Nephron progenitor cell (in vitro differentiated cells): Measurements from ENCODE around the gene SLC25A38.
"Not testable (repeated sequence)": the region's sequence is repeated elsewhere in the genome, so short reads cannot be mapped to it uniquely, and the experiment has no call there.

Experiments used
- DNase-seq: peaks from one replicate; pipeline ENCODE4 v3.0.0; 2021
- H3K27ac Mint-ChIP-seq: 2 replicates; pipeline ENCODE4 v1.8.0; 2021; ENCODE audit warnings: mild to moderate bottlenecking, moderate library complexity, mixed read lengths
- H3K27me3 Mint-ChIP-seq: 2 replicates; pipeline ENCODE4 v1.8.0; 2021; ENCODE audit warnings: mild to moderate bottlenecking, low read depth, mixed read lengths; ENCODE audit not compliant: poor library complexity
- H3K36me3 Mint-ChIP-seq: 2 replicates; pipeline ENCODE4 v1.8.0; 2021; ENCODE audit warnings: low read depth, mixed read lengths
- H3K4me1 Mint-ChIP-seq: 2 replicates; pipeline ENCODE4 v1.8.0; 2021; ENCODE audit warnings: mixed read lengths
- H3K4me3 Mint-ChIP-seq: 2 replicates; pipeline ENCODE4 v1.8.0; 2021; ENCODE audit warnings: mild to moderate bottlenecking, moderate library complexity, mixed read lengths
- H3K9me3 Mint-ChIP-seq: 2 replicates; pipeline ENCODE4 v1.8.0; 2021; ENCODE audit warnings: mild to moderate bottlenecking, moderate library complexity, mixed read lengths
- TF ChIP-seq, protein P1 (sequence below): fragments of 200-600 bp; sonication (generic); IDR thresholded peaks from 2 replicates; pipeline ENCODE4 v1.5.0; 2021; ENCODE audit warnings: antibody characterized with exemption

SLC25A38 gene

DNA sequence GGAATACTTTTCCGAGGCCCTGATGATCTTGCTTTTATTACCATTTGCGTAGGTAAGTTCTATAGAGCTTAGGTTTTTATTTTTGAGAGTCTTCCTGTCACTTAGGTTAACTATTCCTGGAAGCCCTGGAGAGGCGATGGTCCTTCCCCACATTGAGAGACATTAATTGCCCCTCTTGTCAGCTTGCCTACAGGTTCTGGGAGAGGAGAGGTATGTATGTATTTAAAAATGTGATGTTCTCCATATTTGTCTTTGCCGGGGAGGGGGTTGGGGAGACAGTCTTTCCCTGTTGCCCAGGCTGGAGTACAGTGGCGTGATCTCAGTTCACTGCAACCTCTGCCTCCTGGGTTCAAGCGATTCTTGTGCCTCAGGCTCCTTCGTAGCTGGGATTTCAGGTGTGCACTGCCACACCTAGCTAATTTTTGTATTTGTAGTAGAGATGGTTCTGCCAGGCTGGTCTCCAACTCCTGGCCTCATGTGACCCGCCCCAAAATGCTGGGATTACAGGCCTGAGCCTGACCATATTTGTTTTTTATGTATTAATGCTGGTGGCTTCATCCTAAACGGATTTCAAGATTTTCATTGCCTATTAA, 29.6 kb downstream of the SLC25A38 start:
- no peak for DNase-seq
- Mint-ChIP-seq H3K27me3 (no peaks in the 10 kb centered on the region), H3K27ac (peak overlapping the region; percentile 76), H3K4me1 (peaks cover 27% of the 10 kb centered on the region), H3K4me3 (no peak overlapping the region), H3K36me3 (peaks cover 58% of the 10 kb centered on the region), H3K9me3 (no peaks in the 10 kb centered on the region)
- TF ChIP-seq, protein P1, sequence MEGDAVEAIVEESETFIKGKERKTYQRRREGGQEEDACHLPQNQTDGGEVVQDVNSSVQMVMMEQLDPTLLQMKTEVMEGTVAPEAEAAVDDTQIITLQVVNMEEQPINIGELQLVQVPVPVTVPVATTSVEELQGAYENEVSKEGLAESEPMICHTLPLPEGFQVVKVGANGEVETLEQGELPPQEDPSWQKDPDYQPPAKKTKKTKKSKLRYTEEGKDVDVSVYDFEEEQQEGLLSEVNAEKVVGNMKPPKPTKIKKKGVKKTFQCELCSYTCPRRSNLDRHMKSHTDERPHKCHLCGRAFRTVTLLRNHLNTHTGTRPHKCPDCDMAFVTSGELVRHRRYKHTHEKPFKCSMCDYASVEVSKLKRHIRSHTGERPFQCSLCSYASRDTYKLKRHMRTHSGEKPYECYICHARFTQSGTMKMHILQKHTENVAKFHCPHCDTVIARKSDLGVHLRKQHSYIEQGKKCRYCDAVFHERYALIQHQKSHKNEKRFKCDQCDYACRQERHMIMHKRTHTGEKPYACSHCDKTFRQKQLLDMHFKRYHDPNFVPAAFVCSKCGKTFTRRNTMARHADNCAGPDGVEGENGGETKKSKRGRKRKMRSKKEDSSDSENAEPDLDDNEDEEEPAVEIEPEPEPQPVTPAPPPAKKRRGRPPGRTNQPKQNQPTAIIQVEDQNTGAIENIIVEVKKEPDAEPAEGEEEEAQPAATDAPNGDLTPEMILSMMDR: no peak

DNA sequence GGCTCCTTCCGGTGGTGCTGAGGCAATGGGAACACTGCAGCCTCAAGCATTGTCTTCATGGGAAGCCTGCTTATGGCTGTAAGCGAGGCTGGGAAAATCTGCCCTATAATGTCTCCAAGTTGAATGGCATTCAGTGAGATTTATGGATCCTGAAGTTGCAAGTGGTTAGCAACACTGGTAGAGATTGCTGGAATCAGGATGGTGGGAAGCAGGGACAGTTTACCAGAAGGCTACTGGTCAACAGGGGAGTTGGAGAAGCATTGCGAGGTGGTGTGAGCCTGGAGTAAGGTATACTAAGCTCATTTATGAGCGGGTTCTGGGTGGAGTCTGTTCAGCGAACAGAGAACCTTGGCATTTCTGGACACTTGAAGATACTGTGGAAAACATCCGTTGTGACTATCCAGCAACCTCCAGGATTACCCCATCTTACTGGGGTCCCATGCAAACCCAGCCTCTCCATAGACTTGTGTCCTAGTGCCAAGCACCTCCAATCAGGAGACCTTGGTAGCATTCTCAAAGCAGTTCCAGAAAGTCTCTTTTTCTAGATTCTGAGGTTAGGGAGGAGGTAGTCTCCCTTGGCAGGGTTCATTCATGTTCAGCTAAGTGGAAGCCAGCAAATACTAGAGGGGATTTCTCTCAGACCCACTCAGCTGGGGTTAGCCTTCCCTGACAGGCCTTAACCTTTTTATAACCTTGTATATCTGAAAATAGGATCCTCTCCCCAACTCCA, 30.7 kb downstream of the SLC25A38 start:
- Mint-ChIP-seq H3K27ac (peak overlapping the region; percentile 76), H3K27me3 (no peaks in the 10 kb centered on the region), H3K4me1 (peaks cover 29% of the 10 kb centered on the region), H3K9me3 (no peaks in the 10 kb centered on the region), H3K36me3 (peaks cover 47% of the 10 kb centered on the region), H3K4me3 (no peak overlapping the region)
- TF ChIP-seq, protein P1: no peak
- no peak for DNase-seq

DNA sequence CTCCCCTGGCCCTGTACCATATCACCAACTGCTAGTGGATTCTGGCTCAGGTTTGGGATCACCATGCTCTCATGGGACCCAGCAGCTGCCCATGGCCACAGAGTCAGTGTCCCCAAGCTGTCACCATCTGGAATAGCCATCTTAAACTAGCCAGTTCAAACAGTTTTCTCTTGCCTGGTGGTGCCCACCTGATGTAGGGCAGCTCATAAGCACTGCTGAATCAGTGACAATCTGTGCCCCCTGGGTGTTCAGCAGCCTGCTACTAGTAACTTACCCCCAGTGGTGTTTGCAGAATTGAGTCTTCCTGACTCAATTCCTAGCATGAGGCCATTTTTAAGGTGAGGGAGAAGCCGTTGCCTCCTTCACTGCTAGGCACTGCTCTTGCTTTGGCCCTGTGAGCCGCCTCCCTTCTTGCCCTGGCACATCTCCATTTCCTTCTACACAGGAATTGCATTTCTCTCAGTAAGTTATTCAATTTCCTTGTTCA, 31.3 kb downstream of the SLC25A38 start:
- peak overlapping the region; percentile 76 for H3K27ac Mint-ChIP-seq
- no peaks in the 10 kb centered on the region for H3K9me3 Mint-ChIP-seq
- TF ChIP-seq, protein P1: no peak
- no peak overlapping the region for H3K4me3 Mint-ChIP-seq
- peaks cover 41% of the 10 kb centered on the region for H3K36me3 Mint-ChIP-seq
- H3K27me3 Mint-ChIP-seq: no peaks in the 10 kb centered on the region
- peaks cover 29% of the 10 kb centered on the region for H3K4me1 Mint-ChIP-seq
- DNase-seq: no peak

DNA sequence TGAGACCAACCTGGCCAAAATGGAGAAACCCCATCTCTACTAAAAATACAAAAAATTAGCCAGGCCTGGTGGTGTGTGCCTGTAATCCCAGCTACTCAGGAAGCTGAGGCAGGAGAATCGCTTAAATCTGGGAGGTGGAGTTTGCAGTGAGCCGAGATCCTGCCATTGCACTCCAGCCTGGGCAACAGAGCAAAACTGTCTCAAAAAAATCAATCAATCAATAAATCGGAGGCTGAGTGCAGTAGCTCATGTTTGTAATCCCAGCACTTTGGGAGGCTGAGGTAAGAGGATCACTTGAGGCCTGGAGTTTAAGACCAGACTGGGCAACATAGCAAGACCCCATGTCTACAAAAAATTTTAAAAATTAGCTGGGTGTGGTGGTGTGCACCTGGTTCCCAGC, 32.1 kb downstream of the SLC25A38 start:
- H3K27me3 Mint-ChIP-seq, H3K4me3 Mint-ChIP-seq, DNase-seq, H3K27ac Mint-ChIP-seq, H3K9me3 Mint-ChIP-seq: not testable (repeated sequence)
- peaks cover 32% of the 10 kb centered on the region for H3K36me3 Mint-ChIP-seq
- H3K4me1 Mint-ChIP-seq: peaks cover 21% of the 10 kb centered on the region

DNA sequence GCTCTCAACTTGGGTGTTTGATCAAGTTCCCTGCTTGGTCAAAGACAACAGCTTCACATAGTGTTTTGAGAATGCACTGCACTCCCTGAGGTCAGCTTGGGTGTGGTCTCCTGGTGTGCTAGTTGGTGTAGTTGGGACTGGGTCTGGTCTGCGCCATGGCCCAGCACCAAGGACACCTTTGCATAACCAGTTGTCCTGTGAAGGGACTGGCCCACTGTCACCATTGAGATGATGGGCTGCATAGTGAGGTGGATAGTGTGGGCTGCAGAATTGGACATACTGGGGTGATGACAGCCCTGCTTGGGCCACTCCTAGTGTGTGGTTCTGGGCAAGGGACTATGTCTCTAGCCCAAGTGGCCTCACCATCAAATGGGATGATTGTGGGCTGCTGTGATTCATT, 32.8 kb downstream of the SLC25A38 start:
- peaks cover 27% of the 10 kb centered on the region for H3K36me3 Mint-ChIP-seq

DNA sequence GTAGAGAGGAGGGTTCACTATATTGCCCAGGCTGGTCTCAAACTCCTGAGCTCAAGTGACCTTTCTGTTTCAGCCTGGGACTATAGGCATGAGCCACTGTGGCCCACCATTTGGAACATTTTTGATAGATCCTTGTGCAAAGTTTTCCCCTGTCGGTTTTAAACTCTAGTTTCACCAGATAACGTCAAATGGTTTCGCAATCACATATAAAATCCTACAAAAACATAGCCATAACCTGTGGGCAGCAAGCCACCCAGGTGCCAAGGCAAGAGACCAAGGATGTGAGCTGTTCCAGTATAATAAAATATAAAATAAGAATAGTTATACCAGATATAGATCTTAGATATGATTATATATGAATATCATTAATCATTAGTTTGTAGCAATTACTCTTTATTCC, 33.8 kb downstream of the SLC25A38 start:
- H3K27ac Mint-ChIP-seq, DNase-seq, H3K27me3 Mint-ChIP-seq, H3K4me3 Mint-ChIP-seq, H3K9me3 Mint-ChIP-seq: not testable (repeated sequence)
- H3K36me3 Mint-ChIP-seq: peaks cover 17% of the 10 kb centered on the region
- peaks cover 19% of the 10 kb centered on the region for H3K4me1 Mint-ChIP-seq

More for the DNA sequence above, 32.8 kb downstream of the SLC25A38 start:
- DNase-seq: no peak
- no peak overlapping the region for H3K4me3 Mint-ChIP-seq
- TF ChIP-seq, protein P1: no peak
- no peaks in the 10 kb centered on the region for H3K27me3 Mint-ChIP-seq
- H3K9me3 Mint-ChIP-seq: no peaks in the 10 kb centered on the region
- H3K4me1 Mint-ChIP-seq: peaks cover 19% of the 10 kb centered on the region
- H3K27ac Mint-ChIP-seq: no peak overlapping the region

DNA sequence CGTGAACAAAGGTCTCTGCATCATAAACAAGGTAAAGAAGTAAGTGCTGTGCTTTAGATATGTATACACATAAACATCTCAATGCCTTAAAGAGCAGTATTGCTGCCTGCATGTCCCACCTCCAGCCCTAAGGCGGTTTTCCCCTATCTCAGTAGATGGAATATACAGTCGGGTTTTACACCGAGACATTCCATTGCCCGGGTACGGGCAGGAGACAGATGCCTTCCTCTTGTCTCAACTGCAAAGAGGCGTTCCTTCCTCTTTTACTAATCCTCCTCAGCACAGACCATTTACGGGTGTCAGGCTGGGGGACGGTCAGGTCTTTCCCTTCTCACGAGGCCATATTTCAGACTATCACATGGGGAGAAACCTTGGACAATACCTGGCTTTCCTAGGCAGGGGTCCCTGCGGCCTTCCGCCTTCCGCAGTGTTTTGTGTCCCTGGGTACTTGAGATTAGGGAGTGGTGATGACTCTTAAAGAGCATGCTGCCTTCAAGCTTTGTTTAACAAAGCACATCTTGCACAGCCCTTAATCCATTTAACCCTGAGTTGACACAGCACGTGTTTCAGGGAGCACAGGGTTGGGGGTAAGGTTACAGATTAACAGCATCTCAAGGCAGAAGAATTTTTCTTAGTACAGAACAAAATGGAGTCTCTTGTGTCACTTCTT, 35.5 kb downstream of the SLC25A38 start:
- not testable (repeated sequence) for H3K27ac Mint-ChIP-seq, H3K27me3 Mint-ChIP-seq, DNase-seq, H3K9me3 Mint-ChIP-seq, H3K36me3 Mint-ChIP-seq, H3K4me3 Mint-ChIP-seq
- peaks cover 19% of the 10 kb centered on the region for H3K4me1 Mint-ChIP-seq
